NCI-H2196 treated with DMSO at 0.1 percent for 48 hours (cell line): Measurements from ENCODE around the gene PFDN5.
"Not testable (repeated sequence)": the region's sequence is repeated elsewhere in the genome, so short reads cannot be mapped to it uniquely, and the experiment has no call there.

ENCODE experiments used
- DNase-seq: peaks from one replicate; lab custom pipeline; 2025; ENCODE audit not compliant: unreplicated experiment; lab: John Stamatoyannopoulos, UW

Gene PFDN5

DNA sequence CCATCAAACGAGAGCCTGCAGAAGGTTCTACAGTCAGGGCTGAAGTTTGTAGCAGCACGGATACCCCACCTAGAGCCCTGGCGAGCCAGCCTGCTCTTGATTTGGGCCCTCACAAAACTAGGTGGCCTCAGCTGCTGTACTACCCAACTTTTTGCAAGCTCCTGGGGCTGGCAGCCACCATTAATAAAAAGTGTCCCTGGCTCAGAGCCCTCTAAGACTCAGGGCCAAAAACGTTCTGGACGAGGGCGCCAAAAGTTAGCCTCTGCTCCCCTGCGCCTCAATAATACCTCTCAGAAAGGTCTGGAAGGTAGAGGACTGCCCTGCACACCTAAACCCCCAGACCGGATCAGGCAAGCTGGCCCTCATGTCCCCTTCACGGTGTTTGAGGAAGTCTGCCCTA is 8.9 kb upstream of the PFDN5 start:
- no peak for DNase-seq

DNA sequence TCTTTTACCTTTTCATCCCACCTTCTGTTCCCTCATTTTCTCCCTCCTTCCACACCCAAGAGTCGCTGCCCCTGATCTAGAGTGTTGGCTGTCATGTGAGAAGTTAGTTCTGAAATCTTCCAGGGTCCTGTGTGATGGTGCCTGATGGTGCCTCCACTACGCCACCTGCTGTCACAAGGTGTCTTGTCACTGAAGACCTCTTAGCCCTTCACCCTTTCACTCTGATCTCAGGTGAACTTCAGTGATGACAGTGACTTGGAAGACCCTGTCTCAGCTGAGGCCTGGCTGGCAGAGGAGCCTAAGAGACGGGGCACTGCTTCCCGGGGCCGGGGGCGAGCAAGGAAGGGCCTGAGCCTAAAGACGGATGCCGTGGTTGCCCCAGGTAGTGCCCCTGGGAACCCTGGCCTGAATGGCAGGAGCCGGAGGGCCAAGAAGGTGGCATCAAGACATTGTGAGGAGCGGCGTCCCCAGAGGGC is 7.6 kb upstream of the PFDN5 start:
- peak; percentile 16 for DNase-seq

DNA sequence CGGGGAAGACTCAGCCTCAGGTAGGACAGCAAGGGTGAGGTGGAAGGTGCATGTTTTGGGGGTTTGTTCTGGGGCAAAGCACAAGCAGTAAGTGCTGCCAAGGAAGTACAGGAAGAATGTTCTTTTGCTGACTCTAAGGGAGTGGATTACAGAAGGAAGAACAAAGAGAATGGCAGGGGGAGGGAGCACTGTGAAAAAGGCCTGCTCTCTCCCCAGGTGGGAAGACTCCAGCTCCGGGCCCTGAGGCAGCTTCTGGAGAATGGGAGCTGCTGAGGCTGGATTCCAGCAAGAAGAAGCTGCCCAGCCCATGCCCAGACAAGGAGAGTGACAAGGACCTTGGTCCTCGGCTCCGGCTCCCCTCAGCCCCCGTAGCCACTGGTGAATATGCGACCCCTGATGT is 7.0 kb upstream of the PFDN5 start:
- no peak for DNase-seq

DNA sequence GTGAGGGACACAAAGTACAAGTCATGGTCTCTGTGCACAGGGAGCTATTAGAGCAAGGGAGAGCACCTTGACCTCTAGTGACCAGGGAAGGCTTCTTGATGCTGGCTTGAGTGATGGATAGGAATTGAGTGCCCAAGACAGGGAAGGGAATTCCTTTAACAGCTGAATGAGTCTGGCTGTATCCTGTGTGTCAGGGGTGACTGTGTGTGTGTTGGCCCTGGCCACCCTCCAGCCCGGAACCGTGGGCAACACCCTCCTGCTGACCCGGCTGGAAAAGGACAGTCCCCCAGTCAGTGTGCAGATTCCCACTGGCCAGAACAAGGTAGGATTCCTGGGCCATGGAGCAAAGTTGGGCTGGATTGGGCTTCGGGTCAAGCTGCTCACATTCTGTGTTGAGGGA is 5.5 kb upstream of the PFDN5 start:
- no peak for DNase-seq

DNA sequence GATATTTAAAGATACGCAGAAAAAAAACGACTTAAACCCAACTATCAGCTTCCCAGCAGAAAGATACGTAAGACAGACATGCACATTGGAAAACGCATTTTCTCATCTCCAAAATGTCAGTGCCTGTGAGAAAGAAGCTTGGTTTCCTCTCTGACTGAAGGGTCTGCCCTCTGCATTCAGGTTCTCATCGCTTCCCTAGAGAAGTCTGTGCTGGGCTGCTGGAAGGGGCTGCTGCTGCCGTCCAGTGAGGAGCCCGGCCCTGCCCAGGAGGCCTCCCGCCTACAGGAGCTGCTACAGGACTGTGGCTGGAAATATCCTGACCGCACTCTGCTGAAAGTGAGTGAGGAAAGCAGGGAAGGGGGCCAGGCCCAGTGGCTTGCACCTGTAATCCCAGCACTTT is 4.7 kb upstream of the PFDN5 start:
- DNase-seq = no peak

DNA sequence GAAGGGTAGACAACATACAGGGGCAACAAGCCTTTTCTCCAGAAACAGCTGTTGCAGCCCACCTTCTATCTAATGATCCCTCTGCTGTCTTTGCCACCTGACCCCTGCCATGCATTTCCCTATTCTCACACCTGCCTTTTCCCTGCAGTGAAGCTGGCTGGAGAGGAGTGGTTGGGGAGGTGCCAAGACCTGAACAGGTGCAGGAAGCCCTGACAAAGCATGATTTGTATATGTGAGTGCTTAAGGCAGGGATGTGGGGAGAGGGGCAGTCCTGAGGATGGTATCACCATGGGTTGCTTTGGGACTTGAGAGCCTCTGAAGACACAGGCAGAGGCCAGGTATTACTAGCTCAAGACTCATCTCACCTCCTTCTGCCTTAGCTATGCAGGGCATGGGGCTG is 2.9 kb upstream of the PFDN5 start:
- DNase-seq = peak; percentile 79

DNA sequence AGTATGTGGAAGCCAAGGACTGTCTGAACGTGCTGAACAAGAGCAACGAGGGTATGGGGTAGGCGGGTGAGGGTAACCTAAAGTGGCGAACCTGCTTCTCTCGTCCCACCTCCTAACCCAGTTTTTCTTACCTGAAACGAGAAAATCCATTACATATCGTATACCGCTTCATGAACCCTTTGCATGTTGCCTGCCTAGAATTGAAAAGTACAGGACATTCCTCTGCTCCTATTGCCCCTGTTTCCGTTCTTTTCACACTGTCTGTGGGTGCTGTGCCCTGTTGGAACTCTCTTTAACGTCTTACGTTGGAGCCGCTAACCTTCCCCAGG is 513 bp downstream of the PFDN5 start:
- no peak for DNase-seq

DNA sequence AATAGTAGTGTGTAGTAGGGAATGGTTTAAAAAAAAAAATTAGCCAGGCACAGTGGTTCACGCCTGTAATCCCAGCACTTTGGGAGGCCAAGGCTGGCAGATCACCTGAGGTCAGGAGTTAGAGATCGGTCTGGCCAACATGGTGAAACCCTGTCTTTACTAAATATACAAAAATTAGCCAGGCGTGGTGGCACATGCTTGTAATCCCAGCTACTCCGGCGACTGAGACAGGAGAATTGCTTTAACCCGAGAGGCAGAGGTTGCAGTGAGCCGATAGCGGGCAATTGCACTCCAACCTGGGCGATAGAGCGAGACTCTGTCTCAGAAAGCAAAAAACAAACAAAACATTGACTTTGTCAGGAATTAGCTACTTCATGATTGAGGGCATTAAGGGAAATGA is 1.8 kb downstream of the PFDN5 start:
- DNase-seq = not testable (repeated sequence)

DNA sequence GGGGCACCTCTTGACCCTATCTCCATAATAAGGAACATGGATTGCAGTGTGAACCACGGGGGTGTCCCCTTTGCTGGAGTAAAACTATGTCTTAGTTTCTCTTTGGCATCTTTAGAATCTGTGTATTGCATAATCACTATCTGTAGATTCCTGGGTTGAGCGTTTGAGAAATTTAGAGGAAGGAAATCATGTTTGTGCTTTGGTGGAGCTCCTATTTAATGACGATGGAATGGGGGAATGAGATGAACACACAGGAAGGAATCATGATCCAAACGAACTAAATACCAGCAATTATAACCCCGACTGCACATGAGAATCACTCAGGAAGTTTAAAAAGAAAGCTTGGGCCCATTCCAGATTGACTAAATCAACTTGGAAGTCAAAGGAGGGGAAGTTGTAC is 2.8 kb downstream of the PFDN5 start:
- no peak for DNase-seq

DNA sequence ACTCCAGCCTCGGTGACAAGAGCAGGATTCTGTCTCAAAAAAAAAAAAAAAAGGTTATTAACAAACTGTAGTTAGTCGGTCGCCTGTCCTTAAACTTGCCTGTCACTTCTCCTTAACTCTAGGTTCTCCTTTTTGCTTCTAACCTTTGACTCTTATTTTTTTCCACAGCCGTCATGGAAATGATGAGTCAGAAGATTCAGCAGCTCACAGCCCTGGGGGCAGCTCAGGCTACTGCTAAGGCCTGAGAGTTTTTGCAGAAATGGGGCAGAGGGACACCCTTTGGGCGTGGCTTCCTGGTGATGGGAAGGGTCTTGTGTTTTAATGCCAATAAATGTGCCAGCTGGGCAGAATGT is 3.7 kb downstream of the PFDN5 start:
- no peak for DNase-seq

DNA sequence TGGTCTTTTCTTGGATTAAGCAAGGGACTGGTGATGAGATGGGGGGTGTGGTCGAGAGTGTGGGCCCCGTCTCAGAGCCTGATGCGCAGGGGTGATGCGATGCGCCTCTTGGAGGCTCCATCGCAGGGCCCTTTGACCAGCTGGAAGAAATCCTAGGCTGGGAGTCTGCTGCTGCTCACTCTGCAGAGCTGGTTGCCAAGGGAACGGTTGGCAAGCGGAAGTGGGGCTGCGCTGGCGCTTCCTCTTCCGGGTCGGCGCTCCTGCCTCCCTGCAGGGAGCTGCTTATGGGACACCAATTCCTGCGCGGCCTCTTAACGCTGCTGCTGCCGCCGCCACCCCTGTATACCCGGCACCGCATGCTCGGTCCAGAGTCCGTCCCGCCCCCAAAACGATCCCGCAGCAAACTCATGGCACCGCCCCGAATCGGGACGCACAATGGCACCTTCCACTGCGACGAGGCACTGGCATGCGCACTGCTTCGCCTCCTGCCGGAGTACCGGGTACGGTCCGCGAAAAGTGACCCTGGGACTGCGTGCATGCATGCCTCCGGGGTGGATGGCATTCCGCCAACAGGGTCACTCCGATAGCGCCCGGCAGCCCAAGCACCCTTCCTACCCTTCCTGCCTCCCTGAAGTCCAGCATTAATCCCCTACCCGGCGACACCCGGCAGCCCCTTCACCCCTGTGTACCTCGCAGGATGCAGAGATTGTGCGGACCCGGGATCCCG is 4.3 kb downstream of the PFDN5 start, which contains the start of gene MYG1:
Gene MYG1, plus strand, starts transcription at position 242 of the 727 bp plus-strand sequence. Its CDS starts 43 bp downstream, at position 285.
- DNase-seq = peak; percentile 90

DNA sequence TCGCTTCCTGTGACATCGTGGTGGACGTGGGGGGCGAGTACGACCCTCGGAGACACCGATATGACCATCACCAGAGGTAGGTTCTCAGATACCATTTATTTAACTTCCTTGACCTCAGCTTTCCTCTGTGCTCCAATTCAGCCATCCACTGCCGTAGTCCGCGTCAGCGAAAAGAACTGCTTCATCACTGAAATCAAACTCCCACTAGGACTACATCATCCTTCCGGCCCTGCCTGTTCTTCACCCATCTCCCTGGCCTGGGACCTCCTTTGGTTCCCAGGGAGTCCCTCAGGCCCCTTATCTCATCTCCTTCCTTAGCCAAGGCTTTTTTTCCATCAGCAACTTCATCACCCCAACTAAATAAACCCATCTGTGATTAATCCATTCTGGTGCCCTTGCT is 4.8 kb downstream of the PFDN5 start:
- no peak for DNase-seq

DNA sequence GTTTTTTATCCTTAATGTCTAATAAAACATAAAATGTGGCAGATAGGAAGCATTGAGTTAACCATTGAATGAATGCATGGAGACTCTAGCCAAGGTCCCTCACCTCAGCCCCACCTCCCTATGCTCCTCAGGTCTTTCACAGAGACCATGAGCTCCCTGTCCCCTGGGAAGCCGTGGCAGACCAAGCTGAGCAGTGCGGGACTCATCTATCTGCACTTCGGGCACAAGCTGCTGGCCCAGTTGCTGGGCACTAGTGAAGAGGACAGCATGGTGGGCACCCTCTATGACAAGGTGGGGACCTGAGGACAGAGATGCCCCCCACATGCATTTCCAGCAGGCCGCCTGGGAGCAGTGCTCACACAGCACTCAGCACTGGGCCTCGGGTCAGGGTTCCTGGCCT is 7.6 kb downstream of the PFDN5 start:
- DNase-seq = no peak

DNA sequence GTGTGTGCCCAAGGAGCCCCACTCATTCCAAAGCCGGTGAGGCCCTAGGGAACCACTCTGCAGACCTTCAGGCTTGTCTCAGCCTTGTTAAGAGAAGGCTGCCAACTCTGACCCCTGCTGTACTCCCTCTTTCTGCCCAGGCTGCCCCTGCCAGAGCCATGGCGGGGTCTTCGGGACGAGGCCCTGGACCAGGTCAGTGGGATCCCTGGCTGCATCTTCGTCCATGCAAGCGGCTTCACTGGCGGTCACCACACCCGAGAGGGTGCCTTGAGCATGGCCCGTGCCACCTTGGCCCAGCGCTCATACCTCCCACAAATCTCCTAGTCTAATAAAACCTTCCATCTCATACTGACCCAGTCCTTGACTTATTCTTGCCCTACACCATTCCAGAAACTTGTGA is 11.5 kb downstream of the PFDN5 start:
- DNase-seq = no peak

DNA sequence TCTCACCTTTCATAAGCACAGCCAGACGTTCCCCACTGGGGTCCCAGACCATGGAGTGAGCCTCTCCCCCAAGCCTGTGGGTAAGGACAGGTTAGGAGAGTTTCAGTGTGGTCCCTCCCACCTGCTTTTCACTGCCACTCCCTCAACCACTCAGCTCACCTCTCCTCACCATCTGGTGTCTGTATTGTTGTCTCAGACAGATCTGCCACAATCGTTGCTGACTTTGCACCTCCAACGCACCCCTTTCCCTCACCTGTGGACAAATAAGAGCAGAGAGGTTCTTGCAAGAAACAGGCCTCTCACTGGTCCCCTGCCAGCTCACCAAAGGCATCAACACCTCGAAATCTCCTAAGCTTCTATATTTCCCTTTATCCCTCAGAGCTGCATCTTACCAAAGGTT is 12.9 kb downstream of the PFDN5 start:
- DNase-seq = no peak

DNA sequence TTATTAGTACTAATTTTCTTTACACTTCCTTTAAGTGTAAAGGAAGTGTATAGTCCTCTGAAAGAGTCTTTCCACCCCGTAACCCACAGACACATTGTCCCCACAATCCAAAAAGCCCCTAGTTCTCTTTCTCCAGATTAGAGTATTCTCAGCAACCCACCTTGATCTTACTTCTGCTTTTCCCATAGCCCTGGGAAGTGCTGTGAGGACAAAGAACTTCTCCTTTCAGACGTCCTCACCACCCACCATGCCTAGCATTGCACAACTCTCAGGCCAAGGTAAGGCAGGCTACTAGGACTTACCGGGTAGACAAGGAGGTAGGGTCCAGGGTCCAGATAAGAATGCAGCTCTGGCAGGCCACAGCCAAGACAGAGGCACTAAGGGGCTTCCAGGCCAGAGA is 18.7 kb downstream of the PFDN5 start:
- no peak for DNase-seq

DNA sequence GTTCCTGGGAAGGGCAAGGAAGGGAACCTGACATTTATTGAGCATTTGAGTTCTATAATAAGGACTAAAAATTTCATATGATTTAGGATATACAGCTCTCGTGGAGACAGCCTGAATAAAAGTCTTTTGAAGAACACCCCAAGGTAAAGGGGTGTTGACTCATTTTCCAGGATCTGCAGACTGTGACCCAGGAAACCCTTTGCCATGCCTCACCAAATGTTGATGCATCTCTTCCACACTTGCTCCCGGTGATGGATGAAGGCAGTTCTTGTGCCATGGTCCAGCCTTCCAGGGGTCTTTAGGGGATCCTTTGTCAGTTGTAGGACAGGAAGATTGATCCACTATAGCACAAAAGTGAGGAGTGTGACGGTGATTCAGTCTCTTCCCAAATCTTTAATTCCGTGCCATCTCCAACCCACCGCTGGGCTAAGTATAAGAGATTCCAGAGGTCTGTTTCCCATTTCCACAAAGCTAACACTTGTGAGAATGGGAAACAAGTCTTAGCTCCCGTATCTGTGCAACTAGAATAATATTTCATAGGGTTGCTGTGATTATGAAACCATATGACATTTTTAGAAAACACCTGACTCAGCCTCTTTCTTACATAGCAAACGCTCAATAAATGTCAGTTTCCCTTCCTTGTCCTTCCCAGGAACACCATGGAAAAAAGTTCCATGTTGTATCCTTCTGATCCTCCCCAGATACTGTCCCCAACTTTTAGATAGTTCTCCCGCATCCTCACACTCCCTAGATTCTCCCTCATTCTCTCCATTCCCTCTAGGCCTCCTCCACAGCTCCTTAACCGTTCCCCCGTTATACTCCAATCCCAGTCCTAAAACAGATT is 25.2 kb downstream of the PFDN5 start:
- no peak for DNase-seq

DNA sequence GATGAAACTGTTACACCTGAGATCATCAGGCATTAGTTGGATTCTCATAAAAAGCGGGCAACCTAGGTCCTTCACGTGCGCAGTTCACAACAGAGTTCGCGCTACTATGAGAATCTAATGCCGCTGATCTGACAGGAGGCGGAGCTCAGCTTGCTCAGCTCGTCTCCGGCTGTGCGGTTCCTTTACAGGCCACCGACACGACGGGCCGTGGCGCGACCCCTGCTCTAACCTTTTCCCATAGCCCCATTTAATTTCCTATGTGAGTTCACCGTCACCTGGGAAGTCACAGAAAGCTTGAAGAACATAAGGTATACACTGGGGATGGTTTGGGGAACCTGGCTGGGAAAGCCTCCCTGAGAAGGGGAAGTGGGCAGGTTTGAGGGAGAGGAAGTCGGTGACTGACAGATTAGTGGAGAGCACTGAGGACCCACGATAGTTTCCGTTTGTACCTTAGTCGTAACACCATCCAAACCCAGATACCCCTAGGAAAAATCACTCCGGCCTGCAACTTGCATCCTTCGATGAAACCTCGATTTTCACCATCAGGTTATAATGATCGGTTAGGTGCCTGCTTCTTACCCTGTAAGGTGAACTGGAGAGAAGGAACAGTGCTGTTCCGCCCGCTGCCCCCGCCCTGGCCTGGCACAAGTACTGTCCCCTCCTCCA is 28.9 kb downstream of the PFDN5 start:
- DNase-seq = no peak

DNA sequence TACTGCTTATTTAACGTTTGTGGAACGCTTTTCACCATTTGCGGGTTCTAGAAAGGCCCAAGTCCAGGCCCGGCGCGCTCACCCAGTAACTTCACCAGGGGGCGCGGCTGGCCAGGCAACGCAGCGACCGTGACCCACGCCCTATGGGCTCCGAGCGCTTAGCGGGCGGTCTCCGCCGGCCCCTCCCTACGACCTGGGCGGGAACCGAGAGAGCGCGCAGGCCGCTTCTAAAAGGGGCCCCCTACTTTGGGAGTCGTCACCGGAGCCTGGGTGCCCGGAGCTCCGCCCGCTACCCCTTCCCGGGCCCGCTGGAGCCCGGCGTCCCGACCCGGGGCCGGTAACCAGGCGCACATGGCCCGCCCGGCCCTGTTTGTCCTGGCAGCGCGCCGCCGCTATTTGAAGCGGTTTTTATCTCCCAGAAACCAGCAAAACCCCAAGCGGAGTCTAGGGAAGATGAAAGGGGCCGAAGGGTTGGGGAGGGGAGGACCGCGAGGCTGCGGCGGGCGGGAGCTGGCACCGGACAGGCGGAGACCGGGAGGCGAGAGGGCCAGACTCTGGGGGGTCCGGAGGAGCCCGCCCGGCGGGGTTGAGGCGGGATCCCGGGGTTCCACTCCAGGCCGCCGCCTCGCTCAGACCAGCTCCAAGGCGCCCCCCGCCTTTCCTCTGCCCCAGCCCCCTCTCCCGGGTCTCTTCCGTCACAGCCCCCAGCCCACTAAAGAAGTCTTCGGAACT is 29.6 kb downstream of the PFDN5 start:
- DNase-seq = peak; percentile 93

DNA sequence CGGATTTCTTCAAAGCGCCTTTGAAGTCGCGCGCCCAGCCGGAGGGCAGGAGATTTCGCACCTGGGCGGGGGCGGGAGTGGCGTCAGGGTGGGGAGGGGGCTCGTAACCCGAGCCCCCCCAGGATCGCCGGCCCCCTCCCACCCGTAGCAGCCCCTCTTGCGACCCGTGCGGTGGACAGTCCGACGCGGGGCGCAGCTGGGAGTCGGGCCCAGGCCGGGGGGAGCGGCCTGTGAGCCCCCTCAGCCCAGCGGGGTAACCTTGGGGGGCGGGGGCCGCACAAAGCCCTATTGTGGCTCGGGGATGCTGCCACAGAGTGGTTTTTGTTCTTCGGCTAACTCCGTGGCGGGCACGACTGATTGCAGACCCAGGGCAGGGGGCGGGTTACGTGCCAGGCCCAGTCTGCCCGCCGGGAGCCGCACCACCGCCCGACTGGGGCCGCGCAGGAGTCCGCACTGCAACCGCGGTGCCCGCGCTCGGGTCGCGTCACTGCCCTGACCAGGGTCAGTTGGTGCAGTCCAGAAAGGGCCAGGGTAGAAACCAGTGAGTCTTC is 30.2 kb downstream of the PFDN5 start:
- no peak for DNase-seq
